GM12872 (cell line): ENCODE results near the gene FCAMR.

Experiments
- CTCF ChIP-seq: IDR thresholded peaks from 3 replicates; pipeline ENCODE4 v1.5.1; 2011; ENCODE audit warnings: low read depth, mild to moderate bottlenecking, low read length, moderate library complexity; ENCODE audit not compliant: insufficient read depth

The FCAMR gene

DNA sequence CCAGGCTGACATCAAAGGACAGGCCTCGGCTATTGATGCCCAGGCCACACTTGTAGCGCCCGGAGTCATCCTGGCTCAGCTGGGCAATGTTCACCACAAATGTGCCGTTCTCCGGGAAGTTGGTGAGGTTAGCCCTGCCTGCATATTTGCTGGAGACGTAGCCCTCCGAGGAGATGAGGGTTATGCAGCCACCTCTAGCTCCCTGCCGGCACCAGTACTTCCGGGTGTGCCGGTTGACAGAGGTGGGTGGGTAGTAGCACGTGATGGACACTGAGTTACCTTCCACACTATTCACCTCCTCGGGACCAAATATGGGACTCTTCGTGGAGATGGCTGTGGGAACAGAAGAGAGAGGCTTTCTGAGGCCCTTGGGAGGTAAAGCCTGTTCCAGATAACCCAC lies 31.1 kb downstream of the FCAMR start:
- TF ChIP-seq CTCF = no peak

DNA sequence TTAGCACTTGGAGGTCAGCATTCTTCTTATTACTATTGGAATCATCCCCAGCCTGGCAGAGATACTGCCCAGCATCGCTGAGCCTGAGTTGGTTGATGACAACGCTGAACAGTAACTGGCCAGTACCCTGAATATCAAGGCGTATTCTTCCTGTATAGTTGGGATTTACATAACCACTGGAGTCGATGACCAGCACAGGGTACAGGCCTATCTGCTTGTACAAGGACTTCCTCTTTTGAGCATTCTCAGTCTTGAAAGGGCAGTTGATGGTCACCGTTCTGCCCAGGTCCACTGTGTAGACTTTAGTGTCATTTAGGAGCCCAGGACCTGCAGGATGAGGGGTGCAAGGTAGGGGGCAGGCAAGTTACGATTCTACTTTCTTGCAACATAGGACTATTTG lies 32.8 kb downstream of the FCAMR start:
- TF ChIP-seq CTCF = 0 out of 3 replicates have a peak, but pooled peaks have one; percentile 7

- TF ChIP-seq CTCF = peak; percentile 77
Observed at GRCh38 chr1:206935491-206936067, 34.7 kb downstream of the FCAMR start.

- peak; percentile 86 for TF ChIP-seq CTCF
Observed at GRCh38 chr1:206933333-206933945, 36.8 kb downstream of the FCAMR start.

DNA sequence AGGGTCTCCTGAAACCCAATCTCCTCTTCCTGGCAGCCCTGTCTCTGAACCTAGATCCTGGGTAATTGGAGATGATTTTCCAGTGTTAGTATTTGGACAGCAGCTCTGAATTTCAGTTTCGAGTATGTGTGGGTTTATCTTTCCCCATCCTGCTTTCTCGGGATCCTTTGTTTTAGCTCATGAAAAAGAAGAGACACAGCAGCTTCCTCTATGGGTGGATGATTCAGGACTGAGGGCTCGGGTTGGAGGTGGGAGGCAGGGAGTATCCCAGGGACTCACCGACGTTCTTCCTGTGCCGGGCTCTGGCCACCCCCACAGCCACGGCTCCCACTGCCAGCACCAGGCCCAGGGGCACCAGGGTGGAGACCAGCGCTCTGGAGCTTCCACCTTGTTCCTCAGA lies 38.1 kb downstream of the FCAMR start:
- TF ChIP-seq CTCF = no peak

DNA sequence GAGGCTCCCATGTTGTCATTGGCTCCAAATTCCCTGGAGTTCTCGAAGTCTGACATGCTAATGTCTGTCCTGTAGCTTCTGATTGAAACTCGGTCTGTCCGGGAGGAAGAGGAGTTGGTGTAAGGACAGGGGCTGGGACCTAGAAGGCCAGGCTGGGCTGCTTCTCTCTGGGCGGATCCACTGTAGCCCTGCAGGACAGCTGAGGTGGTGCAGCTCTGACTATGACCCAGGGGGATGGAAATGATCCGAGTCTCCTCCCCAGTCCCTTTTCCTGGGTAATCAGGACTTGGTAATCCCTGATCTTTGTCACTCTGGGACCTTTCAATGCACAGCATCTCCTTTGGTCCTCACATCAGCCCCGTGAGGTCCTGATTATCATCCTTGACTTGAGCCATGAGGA lies 38.6 kb downstream of the FCAMR start:
- TF ChIP-seq CTCF = peak; percentile 51; the same call in 2 of the 3 replicates

DNA sequence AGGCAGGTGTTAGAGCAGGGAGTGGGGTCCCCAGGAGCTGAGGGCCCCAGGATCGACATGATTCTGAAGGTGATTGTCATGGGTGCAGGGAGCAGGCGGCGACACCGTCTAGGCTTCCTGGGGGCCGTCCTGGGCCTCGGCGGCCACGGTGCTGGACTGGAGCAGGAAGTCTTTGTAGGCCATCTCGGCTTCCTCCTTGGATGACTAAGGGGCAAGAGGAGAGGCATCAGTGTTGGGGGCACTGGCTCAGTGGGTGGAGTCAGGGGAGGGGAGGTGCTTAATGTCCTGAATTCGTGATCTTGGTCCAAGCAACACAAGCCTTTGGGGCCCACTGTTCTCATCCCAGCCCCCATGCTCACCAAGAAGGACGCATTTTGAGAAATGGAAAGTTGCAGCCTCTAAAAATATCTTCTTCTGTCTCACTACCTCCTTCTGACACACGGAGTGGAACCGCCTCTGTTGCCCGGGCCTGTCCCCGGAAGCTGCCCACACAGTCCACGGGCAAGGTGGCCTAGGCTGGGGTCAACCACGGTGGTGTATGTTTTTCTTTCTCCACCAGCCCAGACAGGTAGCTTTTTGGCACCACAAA lies 40.0 kb downstream of the FCAMR start:
- TF ChIP-seq CTCF = no peak
